ENCODE measurements around the gene KRT39.

Gene KRT39

DNA sequence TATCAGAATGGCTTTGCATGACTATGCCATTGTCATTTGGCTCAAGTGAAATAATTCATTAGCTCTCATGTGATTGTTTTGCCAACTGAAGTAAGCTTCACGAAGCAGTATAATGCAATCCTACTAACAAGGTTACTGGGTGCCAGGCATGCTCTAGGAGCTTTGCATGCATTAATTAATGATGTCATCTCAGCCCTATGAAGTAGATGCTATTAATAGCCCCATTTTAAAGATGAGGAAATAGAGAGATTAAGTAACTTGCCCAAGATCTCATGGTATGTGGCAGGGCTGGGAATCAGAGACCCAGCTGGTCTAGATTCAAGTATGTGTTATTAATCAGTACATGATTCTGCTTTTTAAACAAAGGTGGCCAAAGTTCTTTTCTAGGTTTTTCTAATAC, 14.1 kb downstream of the KRT39 start:
- DNase-seq (ENCODE audit: low spot score): no peak
- TF ChIP-seq, protein P1, sequence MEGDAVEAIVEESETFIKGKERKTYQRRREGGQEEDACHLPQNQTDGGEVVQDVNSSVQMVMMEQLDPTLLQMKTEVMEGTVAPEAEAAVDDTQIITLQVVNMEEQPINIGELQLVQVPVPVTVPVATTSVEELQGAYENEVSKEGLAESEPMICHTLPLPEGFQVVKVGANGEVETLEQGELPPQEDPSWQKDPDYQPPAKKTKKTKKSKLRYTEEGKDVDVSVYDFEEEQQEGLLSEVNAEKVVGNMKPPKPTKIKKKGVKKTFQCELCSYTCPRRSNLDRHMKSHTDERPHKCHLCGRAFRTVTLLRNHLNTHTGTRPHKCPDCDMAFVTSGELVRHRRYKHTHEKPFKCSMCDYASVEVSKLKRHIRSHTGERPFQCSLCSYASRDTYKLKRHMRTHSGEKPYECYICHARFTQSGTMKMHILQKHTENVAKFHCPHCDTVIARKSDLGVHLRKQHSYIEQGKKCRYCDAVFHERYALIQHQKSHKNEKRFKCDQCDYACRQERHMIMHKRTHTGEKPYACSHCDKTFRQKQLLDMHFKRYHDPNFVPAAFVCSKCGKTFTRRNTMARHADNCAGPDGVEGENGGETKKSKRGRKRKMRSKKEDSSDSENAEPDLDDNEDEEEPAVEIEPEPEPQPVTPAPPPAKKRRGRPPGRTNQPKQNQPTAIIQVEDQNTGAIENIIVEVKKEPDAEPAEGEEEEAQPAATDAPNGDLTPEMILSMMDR (IDR thresholded peaks at IDR 0.05; ENCODE audit: extremely low read depth, missing control alignments): no peak

DNA sequence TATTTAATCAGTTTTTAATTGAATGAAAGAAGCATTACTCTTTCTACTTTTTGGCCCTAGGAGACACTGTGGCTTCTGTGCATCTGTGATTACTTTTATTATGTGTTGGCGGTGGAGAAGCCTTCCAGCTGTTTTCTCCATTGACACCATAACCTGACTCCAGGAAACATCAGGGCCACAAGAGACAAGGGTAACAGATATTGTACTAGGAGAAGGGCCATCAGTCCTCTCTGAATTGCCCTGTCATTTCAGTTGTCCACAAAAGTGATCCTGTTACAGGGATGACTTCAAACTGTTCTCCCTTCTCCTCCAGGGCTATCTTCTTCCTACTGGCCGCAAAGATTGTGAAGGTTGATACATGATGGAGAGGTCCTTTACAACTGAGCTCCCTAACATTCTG, 14.6 kb downstream of the KRT39 start:
- DNase-seq (ENCODE audit: low spot score): no peak
- TF ChIP-seq, protein P1 (IDR thresholded peaks at IDR 0.05; ENCODE audit: extremely low read depth, missing control alignments): no peak

DNA sequence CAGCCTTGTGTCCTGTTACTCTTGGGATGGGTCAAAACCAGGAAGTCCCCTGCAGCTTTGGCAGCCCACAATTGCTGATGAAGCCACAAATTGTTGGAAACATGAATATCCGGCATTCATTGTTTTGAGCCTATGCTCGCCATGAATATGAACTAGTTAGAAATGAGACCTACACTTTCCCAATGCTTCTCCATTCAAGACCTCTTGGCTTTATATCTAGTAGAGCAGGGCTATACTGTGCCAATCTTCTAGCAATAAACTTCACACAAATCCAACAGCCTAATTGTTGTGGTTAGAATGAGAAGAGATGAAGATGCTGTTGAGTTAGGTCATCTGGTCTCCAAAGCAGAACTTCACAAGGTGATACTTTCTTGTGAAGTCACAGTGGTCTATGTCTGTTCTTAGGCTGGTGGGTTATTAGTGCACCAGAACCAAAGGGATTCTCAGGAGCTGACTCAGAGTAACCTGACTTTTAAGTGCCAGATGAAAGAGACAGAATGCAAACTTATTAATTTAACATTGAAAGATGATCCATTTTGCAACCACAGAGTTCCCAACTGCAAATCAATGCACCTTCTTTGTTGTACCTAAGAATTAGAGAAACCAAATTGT, 15.6 kb downstream of the KRT39 start:
- TF ChIP-seq, protein P1 (IDR thresholded peaks at IDR 0.05; ENCODE audit: extremely low read depth, missing control alignments): no peak
- DNase-seq (ENCODE audit: low spot score): no peak

DNA sequence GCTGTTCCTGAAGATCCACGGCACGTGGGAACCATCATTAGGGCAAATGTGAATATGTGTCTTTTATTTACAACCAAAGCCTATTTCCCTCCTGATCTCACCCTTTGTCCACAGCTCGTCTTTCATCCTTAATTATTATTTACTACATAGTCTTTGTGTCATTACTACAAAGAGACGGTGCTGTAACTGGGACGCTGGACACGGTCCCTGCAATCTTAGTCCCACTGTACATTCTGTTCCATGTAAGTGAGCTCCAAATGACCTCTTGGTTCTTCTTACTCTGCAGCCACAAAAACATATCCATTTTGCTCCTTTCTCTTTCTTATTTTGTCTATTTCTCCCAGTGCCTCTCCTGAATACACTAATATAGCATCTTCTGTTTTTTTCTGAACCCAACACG, 16.6 kb downstream of the KRT39 start:
- DNase-seq (ENCODE audit: low spot score): no peak
- TF ChIP-seq, protein P1 (IDR thresholded peaks at IDR 0.05; ENCODE audit: extremely low read depth, missing control alignments): no peak

DNA sequence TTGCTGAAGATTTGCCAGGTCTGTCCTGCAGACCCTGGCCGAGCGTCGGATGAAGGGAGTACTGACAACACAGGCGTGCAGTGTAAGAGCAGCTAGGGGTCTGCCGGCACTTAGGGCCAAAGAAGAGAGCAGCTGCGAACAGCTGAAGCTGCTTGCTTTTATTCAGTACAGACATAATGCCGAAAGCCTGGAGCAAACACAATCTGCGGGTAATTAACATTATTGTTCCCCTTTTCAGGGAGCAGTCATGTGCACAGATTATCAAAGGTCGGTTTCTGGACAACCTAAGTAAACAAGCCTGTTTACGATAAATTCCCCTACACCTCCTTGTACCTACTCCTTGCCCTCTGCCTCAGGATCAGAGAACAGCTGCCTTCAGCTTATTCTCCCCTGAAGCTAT, 17.3 kb downstream of the KRT39 start:
- TF ChIP-seq, protein P1 (IDR thresholded peaks at IDR 0.05; ENCODE audit: extremely low read depth, missing control alignments): no peak
- no peak for DNase-seq (ENCODE audit: low spot score)

DNA sequence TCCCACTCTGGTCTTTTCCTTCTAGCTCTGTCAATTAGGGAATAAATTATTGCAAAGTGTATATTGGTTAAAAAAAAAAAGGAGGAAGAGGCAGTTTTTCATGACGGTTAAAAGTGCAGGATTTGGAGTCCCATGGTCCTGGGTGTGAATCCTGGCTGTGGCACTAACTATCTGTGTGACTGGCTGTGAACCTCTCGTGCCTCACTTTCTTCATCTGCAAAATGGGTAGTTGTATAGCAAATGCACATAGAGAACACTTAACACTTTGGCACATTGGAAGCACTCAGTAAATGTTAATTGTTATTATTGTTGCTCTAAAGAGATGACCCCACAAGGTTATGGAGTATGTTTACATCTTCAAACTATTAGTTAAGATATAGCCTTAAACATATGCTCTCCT, 18.8 kb downstream of the KRT39 start:
- TF ChIP-seq, protein P1 (IDR thresholded peaks at IDR 0.05; ENCODE audit: extremely low read depth, missing control alignments): no peak
- no peak for DNase-seq (ENCODE audit: low spot score)

DNA sequence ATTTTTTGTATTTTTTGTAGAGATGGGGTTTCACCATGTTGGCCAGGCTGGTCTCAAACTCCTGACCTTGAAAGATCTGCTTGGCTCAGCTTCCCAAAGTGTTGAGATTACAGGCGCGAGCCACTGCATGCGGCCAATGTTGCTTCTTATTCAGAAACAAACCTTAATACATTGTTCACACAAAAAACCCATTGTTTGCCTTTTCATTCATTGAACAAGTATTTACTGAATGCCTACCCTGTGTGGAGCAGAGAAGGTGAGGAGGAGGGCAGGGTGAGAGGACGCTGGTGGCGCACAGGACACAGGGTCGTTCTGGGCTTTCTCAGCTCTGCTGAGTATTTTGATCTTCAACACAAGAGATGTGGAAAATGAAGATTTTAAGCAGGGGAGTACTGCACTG, 21.3 kb downstream of the KRT39 start:
- no peak for DNase-seq (ENCODE audit: low spot score)

More for the DNA sequence above, 21.3 kb downstream of the KRT39 start:
- TF ChIP-seq, protein P1 (IDR thresholded peaks at IDR 0.05; ENCODE audit: extremely low read depth, missing control alignments): no peak

Measured in GM20000 (cell line).